Measurements from ENCODE around the gene SMG6. TPM values are rescaled to one million over a fixed set of nuclear protein-coding genes. Genes with fewer than 3 reads are reported as not detected.

Gene SMG6
- total and polyA plus RNA-seq, 7 donors: 11.1 to 38.8 (median 22.9) TPM

GRCh38 chr17:2107050-2107449, 196.5 kb downstream of the SMG6 start:
- no peaks in the 10 kb centered on the region for H3K27me3 ChIP-seq
- no peaks in the 10 kb centered on the region for H3K36me3 ChIP-seq
- WGBS, 2 donors: 89 to 92% methylated on average over 2 of the region's 2 CpGs
- intact Hi-C loops (cut with DNase I): no loop called here
- peaks cover 0 to 33% (median 21%) of the 10 kb centered on the region in 4 donors for H3K4me1 ChIP-seq
- no peaks in the 10 kb centered on the region for H3K9me3 ChIP-seq
- DNase-seq: no peak
- peak overlapping the region in 2 of 4 donors; percentile 6 to 18 for H3K27ac ChIP-seq
- no peak overlapping the region for H3K4me3 ChIP-seq
- TF ChIP-seq EP300 (IDR thresholded peaks at IDR 0.05) (no peak), POLR2AphosphoS5 (IDR thresholded peaks at IDR 0.05) (no peak), POLR2A (IDR thresholded peaks at IDR 0.05) (no peak)
- TF ChIP-seq, protein P1, sequence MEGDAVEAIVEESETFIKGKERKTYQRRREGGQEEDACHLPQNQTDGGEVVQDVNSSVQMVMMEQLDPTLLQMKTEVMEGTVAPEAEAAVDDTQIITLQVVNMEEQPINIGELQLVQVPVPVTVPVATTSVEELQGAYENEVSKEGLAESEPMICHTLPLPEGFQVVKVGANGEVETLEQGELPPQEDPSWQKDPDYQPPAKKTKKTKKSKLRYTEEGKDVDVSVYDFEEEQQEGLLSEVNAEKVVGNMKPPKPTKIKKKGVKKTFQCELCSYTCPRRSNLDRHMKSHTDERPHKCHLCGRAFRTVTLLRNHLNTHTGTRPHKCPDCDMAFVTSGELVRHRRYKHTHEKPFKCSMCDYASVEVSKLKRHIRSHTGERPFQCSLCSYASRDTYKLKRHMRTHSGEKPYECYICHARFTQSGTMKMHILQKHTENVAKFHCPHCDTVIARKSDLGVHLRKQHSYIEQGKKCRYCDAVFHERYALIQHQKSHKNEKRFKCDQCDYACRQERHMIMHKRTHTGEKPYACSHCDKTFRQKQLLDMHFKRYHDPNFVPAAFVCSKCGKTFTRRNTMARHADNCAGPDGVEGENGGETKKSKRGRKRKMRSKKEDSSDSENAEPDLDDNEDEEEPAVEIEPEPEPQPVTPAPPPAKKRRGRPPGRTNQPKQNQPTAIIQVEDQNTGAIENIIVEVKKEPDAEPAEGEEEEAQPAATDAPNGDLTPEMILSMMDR (IDR thresholded peaks at IDR 0.05): no peak

DNA sequence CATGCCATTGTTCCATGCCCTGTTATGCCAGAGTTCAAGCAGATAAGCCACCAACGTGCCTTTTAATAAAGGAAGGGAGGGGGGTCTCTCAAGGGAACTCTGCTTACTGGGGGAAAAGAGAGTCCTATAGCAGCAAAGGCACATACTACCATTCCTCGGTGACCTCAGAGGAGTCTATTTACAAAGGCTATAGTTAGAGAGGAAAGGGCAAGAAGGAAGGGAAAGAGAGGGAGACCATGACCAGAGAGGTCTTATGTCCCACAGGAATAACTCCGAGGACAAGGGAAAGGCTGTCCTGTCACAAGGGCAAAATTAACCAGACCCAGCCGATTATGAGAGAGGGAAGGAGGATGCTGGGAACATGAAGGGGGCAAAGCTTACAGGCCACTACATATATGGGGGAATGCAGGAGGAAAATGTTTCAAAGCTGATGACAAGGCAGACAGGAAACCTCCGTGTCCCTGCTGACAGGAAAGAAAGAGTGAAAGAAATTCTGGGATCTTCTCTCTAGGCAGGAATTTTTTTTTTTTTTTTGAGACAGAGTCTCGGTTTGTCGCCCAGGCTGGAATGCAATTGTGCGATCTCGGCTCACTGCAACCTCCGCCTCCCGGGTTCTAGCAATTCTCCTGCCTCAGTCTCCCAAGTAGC, 197.2 kb downstream of the SMG6 start:
- no peaks in the 10 kb centered on the region for H3K36me3 ChIP-seq
- H3K27me3 ChIP-seq: no peaks in the 10 kb centered on the region
- no peak overlapping the region for H3K4me3 ChIP-seq
- H3K4me1 ChIP-seq: peaks cover 0 to 40% (median 27%) of the 10 kb centered on the region in 4 donors
- no peak for TF ChIP-seq POLR2A (IDR thresholded peaks at IDR 0.05)
- TF ChIP-seq POLR2AphosphoS5 (IDR thresholded peaks at IDR 0.05): no peak
- TF ChIP-seq, protein P1 (IDR thresholded peaks at IDR 0.05): no peak
- no peak for TF ChIP-seq EP300 (IDR thresholded peaks at IDR 0.05)
- H3K27ac ChIP-seq: peak overlapping the region in 2 of 4 donors; percentile 6 to 18
- intact Hi-C loops (cut with DNase I): no loop called here
- DNase-seq: no peak
- WGBS, 2 donors: 85% methylated on average over 11 of the region's 11 CpGs
- H3K9me3 ChIP-seq: no peaks in the 10 kb centered on the region

DNA sequence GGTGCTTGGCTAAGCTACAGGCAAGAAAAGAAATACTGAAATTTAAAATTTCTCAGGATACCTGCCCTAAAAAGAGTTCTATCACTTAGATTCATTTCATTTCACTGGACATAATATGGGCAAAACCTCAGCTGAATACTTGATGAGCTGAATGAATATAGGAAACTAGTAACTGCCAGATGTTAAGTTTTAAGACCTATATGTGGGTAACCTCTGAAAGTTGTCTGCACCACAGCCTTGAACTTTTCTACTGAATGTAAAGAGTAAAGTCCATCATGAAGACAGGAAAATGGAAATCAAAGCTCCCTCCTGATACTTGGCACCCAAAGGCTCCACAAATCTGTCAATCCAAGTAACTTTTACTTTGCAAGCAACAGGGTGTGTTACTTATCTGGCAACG, 197.9 kb downstream of the SMG6 start:
- H3K36me3 ChIP-seq: no peaks in the 10 kb centered on the region
- intact Hi-C loops (cut with DNase I): no loop called here
- WGBS, 2 donors: 31 to 79% methylated on average over 1 of the region's 1 CpG
- H3K27ac ChIP-seq: no peak overlapping the region
- H3K4me3 ChIP-seq: no peak overlapping the region
- H3K27me3 ChIP-seq: no peaks in the 10 kb centered on the region
- TF ChIP-seq, protein P1 (IDR thresholded peaks at IDR 0.05): no peak
- TF ChIP-seq EP300 (IDR thresholded peaks at IDR 0.05) (no peak), POLR2AphosphoS5 (IDR thresholded peaks at IDR 0.05) (no peak), POLR2A (IDR thresholded peaks at IDR 0.05) (no peak)
- no peak for DNase-seq
- peaks cover 0 to 45% (median 32%) of the 10 kb centered on the region in 4 donors for H3K4me1 ChIP-seq
- H3K9me3 ChIP-seq: no peaks in the 10 kb centered on the region

GRCh38 chr17:2102931-2103809, 200.4 kb downstream of the SMG6 start:
- Histone ChIP-seq H3K27me3 (no peaks in the 10 kb centered on the region), H3K27ac (peak overlapping the region; percentile 47 to 74 (median 50)), H3K4me3 (no peak overlapping the region), H3K9me3 (no peaks in the 10 kb centered on the region), H3K4me1 (peaks cover 0 to 45% (median 32%) of the 10 kb centered on the region in 4 donors), H3K36me3 (no peaks in the 10 kb centered on the region)
- DNase-seq: peak; percentile 76
- 92 to 93% methylated on average over 9 of the region's 9 CpGs for WGBS, 2 donors
- TF ChIP-seq, protein P1 (IDR thresholded peaks at IDR 0.05): no peak
- peak in 2 of 4 donors; percentile 22 to 31 for TF ChIP-seq POLR2AphosphoS5 (IDR thresholded peaks at IDR 0.05)
- intact Hi-C loops (cut with DNase I): loop anchor here (5.0 kb wide), 1 partner anchor 179 kb away; no protein-coding TSS in a partner anchor

All from sigmoid colon (tissue), 7 donors.